OCI-LY1 (cell line): ENCODE data around the gene KRTAP10-6.

ENCODE experiments used
- EZH2 ChIP-seq: fragments of 200-600 bp; sonication (generic), shearing (Covaris generic); IDR thresholded peaks from 2 replicates; pipeline ENCODE4 v1.8.0; 2017; ENCODE audit warnings: borderline replicate concordance, mixed run types, mild to moderate bottlenecking, antibody characterized with exemption, low read length, moderate library complexity, mixed read lengths
- TF ChIP-seq, protein P1 (sequence below): fragments of 200-600 bp; sonication (generic), shearing (Covaris generic); IDR thresholded peaks from 2 replicates; pipeline ENCODE4 v1.5.1; 2017; ENCODE audit warnings: mild to moderate bottlenecking, antibody characterized with exemption, low read length, moderate library complexity, mixed read lengths

DNA sequence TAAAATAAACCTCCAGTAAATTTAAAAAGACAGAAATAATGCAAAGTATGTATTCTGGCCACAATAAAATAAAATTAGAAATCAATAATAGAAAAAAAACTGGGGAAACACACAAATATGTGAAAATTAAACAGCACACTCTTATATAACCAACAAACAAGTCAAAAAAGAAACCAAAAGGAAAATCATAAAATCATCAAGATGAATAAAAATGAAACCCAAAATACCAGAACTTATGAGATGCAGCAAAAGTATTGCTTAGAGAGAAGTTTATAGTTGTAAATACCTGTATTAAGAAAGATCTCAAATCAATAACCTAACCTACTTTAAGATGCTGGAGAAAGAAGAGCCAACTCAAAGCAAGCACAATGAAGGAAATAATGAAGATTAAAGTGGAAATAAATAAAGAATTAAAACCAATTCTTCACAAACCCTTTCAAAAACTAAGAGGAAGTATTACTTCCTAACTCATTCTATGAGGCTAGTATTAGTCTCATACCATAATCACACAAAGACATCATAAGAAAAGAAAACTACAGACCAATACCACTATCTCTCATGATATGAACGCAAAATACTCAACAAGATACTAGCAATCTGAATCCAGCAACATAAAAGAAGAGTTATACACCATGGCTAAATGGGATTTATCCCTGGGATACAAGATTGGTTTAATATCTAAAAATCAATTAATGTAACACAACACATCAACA lies 27.3 kb downstream of the KRTAP10-6 start:
- TF ChIP-seq, protein P1, sequence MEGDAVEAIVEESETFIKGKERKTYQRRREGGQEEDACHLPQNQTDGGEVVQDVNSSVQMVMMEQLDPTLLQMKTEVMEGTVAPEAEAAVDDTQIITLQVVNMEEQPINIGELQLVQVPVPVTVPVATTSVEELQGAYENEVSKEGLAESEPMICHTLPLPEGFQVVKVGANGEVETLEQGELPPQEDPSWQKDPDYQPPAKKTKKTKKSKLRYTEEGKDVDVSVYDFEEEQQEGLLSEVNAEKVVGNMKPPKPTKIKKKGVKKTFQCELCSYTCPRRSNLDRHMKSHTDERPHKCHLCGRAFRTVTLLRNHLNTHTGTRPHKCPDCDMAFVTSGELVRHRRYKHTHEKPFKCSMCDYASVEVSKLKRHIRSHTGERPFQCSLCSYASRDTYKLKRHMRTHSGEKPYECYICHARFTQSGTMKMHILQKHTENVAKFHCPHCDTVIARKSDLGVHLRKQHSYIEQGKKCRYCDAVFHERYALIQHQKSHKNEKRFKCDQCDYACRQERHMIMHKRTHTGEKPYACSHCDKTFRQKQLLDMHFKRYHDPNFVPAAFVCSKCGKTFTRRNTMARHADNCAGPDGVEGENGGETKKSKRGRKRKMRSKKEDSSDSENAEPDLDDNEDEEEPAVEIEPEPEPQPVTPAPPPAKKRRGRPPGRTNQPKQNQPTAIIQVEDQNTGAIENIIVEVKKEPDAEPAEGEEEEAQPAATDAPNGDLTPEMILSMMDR, result no peak
- TF ChIP-seq EZH2, result no peak
